SK-N-MC (cell line): ENCODE data around the gene CD58.
"Not testable (repeated sequence)": the region's sequence is repeated elsewhere in the genome, so short reads cannot be mapped to it uniquely, and the experiment has no call there.

Source experiments
- DNase-seq: peaks from one replicate; pipeline ENCODE4 v3.0.0-alpha.2; 2011; ENCODE audit warnings: low read depth, low spot score
- H3K27ac ChIP-seq: fragments of 200-600 bp; sonication (generic); 2 replicates; pipeline ENCODE4 v1.5.1; 2016; ENCODE audit warnings: mixed run types
- H3K36me3 ChIP-seq: fragments of 200-600 bp; sonication (generic); 2 replicates; pipeline ENCODE4 v1.6.1; 2017; ENCODE audit warnings: antibody characterized with exemption, low read length, mixed read lengths; ENCODE audit not compliant: insufficient read depth
- H3K4me3 ChIP-seq: fragments of 200-600 bp; sonication (generic); 2 replicates; pipeline ENCODE4 v1.5.1; 2016
- H3K9ac ChIP-seq: fragments of 200-600 bp; sonication (generic); 2 replicates; pipeline ENCODE4 v1.8.0; 2017; ENCODE audit warnings: mixed run types, mixed read lengths; ENCODE audit not compliant: insufficient read length
- H3K9me3 ChIP-seq: fragments of 200-600 bp; sonication (generic); 2 replicates; pipeline ENCODE4 v1.6.1; 2017; ENCODE audit warnings: low read depth, mild to moderate bottlenecking, antibody characterized with exemption, low read length, moderate library complexity, mixed read lengths
- EZH2 ChIP-seq: fragments of 200-600 bp; sonication (generic); IDR thresholded peaks from one replicate; pipeline ENCODE4 v1.6.1; 2017; ENCODE audit warnings: antibody characterized with exemption
- FOXP2 ChIP-seq: optimal IDR thresholded peaks from 2 replicates; pipeline ENCODE3; 2011; ENCODE audit warnings: mild to moderate bottlenecking, moderate library complexity; ENCODE audit not compliant: insufficient read depth; ENCODE audit errors: extremely low read length, control extremely low read depth
- POLR2AphosphoS5 ChIP-seq: IDR thresholded peaks from 2 replicates; pipeline ENCODE4 v1.6.1; 2012; ENCODE audit warnings: mild to moderate bottlenecking, low read depth, low read length, borderline replicate concordance

The CD58 gene

DNA sequence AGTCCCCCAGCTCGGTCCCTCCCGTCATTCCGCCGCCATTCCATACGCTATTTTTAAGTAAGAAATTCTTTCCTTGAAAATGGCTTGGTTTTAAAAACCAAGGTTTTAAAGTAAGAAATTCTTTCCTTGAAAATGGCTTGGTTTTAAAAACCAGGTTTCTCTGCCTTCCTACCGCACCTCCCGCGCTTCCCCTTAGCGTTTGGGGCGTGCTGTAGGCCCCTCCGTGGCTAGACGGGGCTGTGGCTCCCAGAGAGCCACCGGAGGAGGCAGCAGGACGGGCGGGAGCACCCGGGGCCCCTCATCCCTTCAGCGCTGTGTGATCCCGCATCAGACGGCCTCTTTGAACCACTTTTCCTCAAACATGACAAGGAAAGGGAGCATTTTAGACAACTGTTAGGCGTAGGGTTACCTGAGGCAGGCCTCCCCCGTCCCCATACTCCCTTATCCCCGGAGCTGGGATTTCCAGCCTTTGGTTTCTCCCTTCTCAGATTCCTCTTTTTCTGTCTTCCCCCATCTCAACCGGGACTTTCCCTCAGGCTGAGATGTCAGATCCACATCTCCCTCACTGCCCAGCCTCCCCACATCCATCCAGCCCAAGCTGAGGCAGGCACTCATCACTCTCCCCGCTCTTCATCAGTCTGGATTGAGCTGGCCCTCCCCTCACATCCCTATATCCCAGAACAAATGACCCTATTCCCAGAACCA lies 541 bp upstream of the CD58 start:
- H3K36me3 ChIP-seq: no peaks in the 10 kb centered on the region
- DNase-seq: no peak
- H3K9me3 ChIP-seq: no peaks in the 10 kb centered on the region
- H3K9ac ChIP-seq: peak overlapping the region; percentile 89
- peak overlapping the region; percentile 39 for H3K27ac ChIP-seq
- H3K4me3 ChIP-seq: peak overlapping the region; percentile 98
- TF ChIP-seq POLR2AphosphoS5 (no peak), FOXP2 (no peak), EZH2 (no peak)

- Histone ChIP-seq H3K9me3 (no peaks in the 10 kb centered on the region), H3K4me3 (peak overlapping the region; percentile 98), H3K36me3 (peaks cover 4% of the 10 kb centered on the region; the same call in 1 of the 2 replicates), H3K9ac (peak overlapping the region; percentile 65), H3K27ac (no peak overlapping the region)
- DNase-seq: no peak
- TF ChIP-seq POLR2AphosphoS5 (no peak), FOXP2 (no peak), EZH2 (no peak)
These were observed 959 bp downstream of the CD58 start for GRCh38 chr1:116569776-116570357.

DNA sequence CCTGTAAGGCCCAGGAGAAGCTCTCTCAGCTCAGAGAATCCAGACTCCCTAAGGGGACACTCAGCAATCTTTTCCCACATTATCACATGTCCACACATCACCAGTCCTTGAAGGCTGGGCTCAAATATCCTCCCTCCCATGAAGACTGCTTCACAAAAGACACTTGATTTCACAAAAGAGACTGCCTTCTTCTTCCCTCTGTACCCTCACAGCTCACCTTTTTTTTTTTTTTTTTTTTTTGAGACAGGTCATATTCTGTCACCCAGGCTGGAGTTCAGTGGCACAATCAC lies 1.5 kb downstream of the CD58 start:
- Histone ChIP-seq H3K36me3 (peaks cover 5% of the 10 kb centered on the region; the same call in 1 of the 2 replicates), H3K4me3 (peak overlapping the region; percentile 98; the same call in 1 of the 2 replicates), H3K27ac (no peak overlapping the region), H3K9me3 (0 out of 2 replicates have a peak, but pooled peaks cover 3% of the 10 kb centered on the region), H3K9ac (no peak overlapping the region)
- DNase-seq: no peak
- no peak for TF ChIP-seq POLR2AphosphoS5

DNA sequence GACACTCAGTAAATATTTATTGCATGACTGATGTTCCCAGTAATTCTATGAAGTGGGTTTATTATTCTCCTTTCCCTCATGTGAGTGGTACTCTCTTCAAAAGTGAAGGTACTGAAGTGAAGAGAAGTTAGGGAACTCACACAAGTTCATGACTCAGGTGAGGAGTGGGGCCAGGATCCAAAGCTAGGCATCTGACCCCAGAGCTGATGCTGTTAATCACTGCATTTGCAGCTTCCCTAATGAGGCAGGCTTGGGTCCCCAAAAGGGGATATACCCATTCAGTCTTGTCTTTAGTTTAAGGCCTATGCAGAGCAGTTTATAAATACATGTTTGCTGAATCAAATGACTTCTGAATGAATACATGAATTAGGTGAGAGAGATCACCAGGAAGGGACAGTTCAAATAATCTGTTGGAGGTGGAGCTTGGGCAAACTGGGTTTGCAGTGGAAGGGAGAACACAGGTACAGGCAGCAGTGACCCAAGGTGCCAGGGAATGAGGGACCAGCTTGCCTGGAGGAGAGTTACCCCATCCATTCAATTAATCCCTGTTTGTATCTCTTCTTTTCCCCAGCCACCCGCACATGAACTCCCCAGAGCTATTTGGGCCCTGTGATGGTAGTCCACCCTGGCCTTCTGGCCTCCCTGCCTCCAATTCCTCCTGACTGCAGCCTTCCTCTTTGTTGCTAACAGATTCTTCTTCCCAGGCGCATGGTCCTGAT lies 2.0 kb downstream of the CD58 start:
- no peak for DNase-seq
- Histone ChIP-seq H3K36me3 (peaks cover 5% of the 10 kb centered on the region; the same call in 1 of the 2 replicates), H3K4me3 (peak overlapping the region; percentile 98; the same call in 1 of the 2 replicates), H3K9me3 (0 out of 2 replicates have a peak, but pooled peaks cover 4% of the 10 kb centered on the region), H3K9ac (no peak overlapping the region), H3K27ac (no peak overlapping the region)
- TF ChIP-seq POLR2AphosphoS5 (no peak), EZH2 (no peak), FOXP2 (no peak)

- no peak for TF ChIP-seq FOXP2
- no peak for TF ChIP-seq EZH2
- TF ChIP-seq POLR2AphosphoS5: no peak
- 0 out of 2 replicates have a peak, but pooled peaks cover 4% of the 10 kb centered on the region for H3K9me3 ChIP-seq
- DNase-seq: no peak
- H3K36me3 ChIP-seq: peaks cover 5% of the 10 kb centered on the region; the same call in 1 of the 2 replicates
- H3K4me3 ChIP-seq: no peak overlapping the region
- no peak overlapping the region for H3K9ac ChIP-seq
- no peak overlapping the region for H3K27ac ChIP-seq
These were observed 2.8 kb downstream of the CD58 start for GRCh38 chr1:116567790-116568661.

- no peak overlapping the region for H3K27ac ChIP-seq
- TF ChIP-seq POLR2AphosphoS5 (no peak), FOXP2 (no peak), EZH2 (no peak)
- no peak for DNase-seq
These were observed 5.6 kb downstream of the CD58 start for GRCh38 chr1:116565222-116565621.

DNA sequence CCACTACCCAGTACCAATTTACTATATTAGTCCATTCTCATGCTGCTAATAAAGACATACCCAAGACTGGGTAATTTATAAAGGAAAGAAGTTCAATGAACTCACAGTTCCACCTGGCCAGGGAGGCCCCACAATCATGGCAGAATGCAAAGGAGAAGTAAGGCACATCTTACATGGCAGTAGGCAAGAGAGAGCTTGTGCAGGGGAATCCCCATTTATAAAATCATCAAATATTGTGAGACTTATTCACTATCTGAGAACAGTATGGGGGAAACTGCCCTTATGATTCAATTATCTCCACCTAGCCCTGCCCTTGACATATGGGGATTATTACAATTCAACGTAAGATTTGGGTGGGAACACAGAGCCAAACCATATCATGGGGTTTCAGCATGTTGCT lies 6.4 kb downstream of the CD58 start:
- TF ChIP-seq FOXP2 (no peak), EZH2 (no peak), POLR2AphosphoS5 (no peak)
- DNase-seq: no peak
- H3K36me3 ChIP-seq: peaks cover 5% of the 10 kb centered on the region; the same call in 1 of the 2 replicates
- no peak overlapping the region for H3K27ac ChIP-seq
- H3K4me3 ChIP-seq: no peak overlapping the region
- 0 out of 2 replicates have a peak, but pooled peaks cover 4% of the 10 kb centered on the region for H3K9me3 ChIP-seq
- no peak overlapping the region for H3K9ac ChIP-seq

More at GRCh38 chr1:116565222-116565621, 5.6 kb downstream of the CD58 start:
- no peak overlapping the region for H3K9ac ChIP-seq
- H3K36me3 ChIP-seq: peaks cover 5% of the 10 kb centered on the region; the same call in 1 of the 2 replicates
- no peak overlapping the region for H3K4me3 ChIP-seq
- H3K9me3 ChIP-seq: 0 out of 2 replicates have a peak, but pooled peaks cover 4% of the 10 kb centered on the region

GRCh38 chr1:116562465-116562864 lies 8.4 kb downstream of the CD58 start:
- H3K36me3 ChIP-seq: not testable (repeated sequence)

GRCh38 chr1:116561563-116561962 lies 9.3 kb downstream of the CD58 start:
- Histone ChIP-seq H3K9ac (no peak overlapping the region), H3K36me3 (peaks cover 5% of the 10 kb centered on the region; the same call in 1 of the 2 replicates)
- TF ChIP-seq EZH2 (no peak), POLR2AphosphoS5 (no peak), FOXP2 (no peak)

More at GRCh38 chr1:116562465-116562864, 8.4 kb downstream of the CD58 start:
- not testable (repeated sequence) for H3K27ac ChIP-seq, H3K4me3 ChIP-seq, DNase-seq, H3K9me3 ChIP-seq, H3K9ac ChIP-seq

More at GRCh38 chr1:116561563-116561962, 9.3 kb downstream of the CD58 start:
- Histone ChIP-seq H3K27ac (no peak overlapping the region), H3K9me3 (0 out of 2 replicates have a peak, but pooled peaks cover 4% of the 10 kb centered on the region), H3K4me3 (no peak overlapping the region)
- DNase-seq: no peak
